Muscle of back (tissue), 10 donors: ENCODE results near the gene ZNF579. TPM values are rescaled to one million over a fixed set of nuclear protein-coding genes. Genes with fewer than 3 reads are reported as not detected.

Experiments used
- polyA plus RNA-seq, 10 donors: library from polyadenylated mRNA; unstranded; fragments of 120-200 nt; gene quantifications; one replicate each; pipeline ENCODE4 v1.2.1, GENCODE V29; 2013; ENCODE audit not compliant: insufficient read length in 10 of 10

Gene ZNF579
- polyA plus RNA-seq, 10 donors = 9.2 to 14.7 (median 10.4) TPM

Other genes with a start within 250 kb of the ZNF579 start
- 10 to 100 TPM; 12.8 to 29.0 (median 18.0) TPM for gene KMT5C, start 241.0 kb downstream of the ZNF579 start, polyA plus RNA-seq
- 1 to 10 TPM in 2 of 10 donors, under 1 TPM in 3, not detected in 5; 0.08 to 3.0 (median 0.24) TPM for gene COX6B2, start 226.1 kb downstream of the ZNF579 start, polyA plus RNA-seq
- gene GARIN5B, start 217.6 kb downstream of the ZNF579 start, polyA plus RNA-seq = under 1 TPM in 1 of 10 donors, not detected in 9; 0.07 TPM
- under 1 TPM in 8 of 10 donors, not detected in 2; 0.07 to 0.66 (median 0.39) TPM for gene IL11, start 210.4 kb downstream of the ZNF579 start, polyA plus RNA-seq
- not detected for gene TMEM190, start 204.0 kb downstream of the ZNF579 start, polyA plus RNA-seq
- under 1 TPM in 5 of 10 donors, not detected in 5; 0.12 to 0.48 (median 0.23) TPM for gene TMEM238, start 196.6 kb downstream of the ZNF579 start, polyA plus RNA-seq
- 1,000 to 10,000 TPM; 1,118 to 2,122 (median 1,535) TPM for gene RPL28, start 194.9 kb downstream of the ZNF579 start, polyA plus RNA-seq
- gene UBE2S, start 173.1 kb downstream of the ZNF579 start, polyA plus RNA-seq = 10 to 100 TPM; 26.3 to 47.0 (median 37.2) TPM
- under 1 TPM; 0.07 to 0.39 (median 0.15) TPM for gene SHISA7, start 137.5 kb downstream of the ZNF579 start, polyA plus RNA-seq
- 10 to 100 TPM; 26.6 to 40.9 (median 30.8) TPM for gene ISOC2, start 119.2 kb downstream of the ZNF579 start, polyA plus RNA-seq
- not detected for gene C19orf85, start 116.1 kb downstream of the ZNF579 start, polyA plus RNA-seq
- gene ZNF628, start 104.2 kb downstream of the ZNF579 start, polyA plus RNA-seq = 1 to 10 TPM; 2.1 to 4.3 (median 3.1) TPM
- gene NAT14, start 95.7 kb downstream of the ZNF579 start, polyA plus RNA-seq = 10 to 100 TPM; 21.1 to 41.2 (median 27.1) TPM
- 10 to 100 TPM; 13.9 to 50.8 (median 23.6) TPM for gene SSC5D, start 92.4 kb downstream of the ZNF579 start, polyA plus RNA-seq
- gene SBK2, start 43.7 kb downstream of the ZNF579 start, polyA plus RNA-seq = 1 to 10 TPM in 9 of 10 donors, under 1 TPM in 1; 0.90 to 6.8 (median 3.3) TPM
- gene SBK3, start 35.3 kb downstream of the ZNF579 start, polyA plus RNA-seq = under 1 TPM in 3 of 10 donors, not detected in 7; 0.12 to 0.49 (median 0.12) TPM
- gene FIZ1, start 18.7 kb upstream of the ZNF579 start, polyA plus RNA-seq = 10 to 100 TPM in 8 of 10 donors, 1 to 10 TPM in 2; 8.5 to 13.3 (median 11.1) TPM
- 1 to 10 TPM; 4.6 to 9.1 (median 7.2) TPM for gene ZNF524, start 19.4 kb upstream of the ZNF579 start, polyA plus RNA-seq
- 1 to 10 TPM; 5.0 to 8.7 (median 6.5) TPM for gene ZNF865, start 24.8 kb upstream of the ZNF579 start, polyA plus RNA-seq
- gene ZNF784, start 43.7 kb upstream of the ZNF579 start, polyA plus RNA-seq = 1 to 10 TPM; 5.9 to 9.1 (median 7.5) TPM
- 10 to 100 TPM; 17.4 to 27.7 (median 18.9) TPM for gene ZNF580, start 60.2 kb upstream of the ZNF579 start, polyA plus RNA-seq
- 10 to 100 TPM; 17.3 to 29.8 (median 24.3) TPM for gene ZNF581, start 62.8 kb upstream of the ZNF579 start, polyA plus RNA-seq
- 10 to 100 TPM; 10.2 to 17.7 (median 12.1) TPM for gene CCDC106, start 67.4 kb upstream of the ZNF579 start, polyA plus RNA-seq
- 100 to 1,000 TPM in 7 of 10 donors, 10 to 100 TPM in 3; 94.9 to 144 (median 118) TPM for gene U2AF2, start 74.2 kb upstream of the ZNF579 start, polyA plus RNA-seq
- 10 to 100 TPM; 59.0 to 99.0 (median 74.3) TPM for gene EPN1, start 94.4 kb upstream of the ZNF579 start, polyA plus RNA-seq
- under 1 TPM in 2 of 10 donors, not detected in 8; 0.07 to 0.08 TPM for gene NLRP9, start 157.6 kb upstream of the ZNF579 start, polyA plus RNA-seq
- gene RFPL4A, start 178.2 kb upstream of the ZNF579 start, polyA plus RNA-seq = under 1 TPM in 5 of 10 donors, not detected in 5; 0.27 to 0.51 (median 0.34) TPM
- 1 to 10 TPM in 1 of 10 donors, under 1 TPM in 6, not detected in 3; 0.14 to 1.4 (median 0.45) TPM for gene RFPL4AL1, start 188.3 kb upstream of the ZNF579 start, polyA plus RNA-seq